Measurements from ENCODE around the gene DNAJC25.
A peak's percentile ranks its signal among the peaks of the same experiment; 100 is the strongest.

Gene DNAJC25

GRCh38 chr9:111644195-111644772, 13.2 kb downstream of the DNAJC25 start:
- TF ChIP-seq GATA3 (IDR thresholded peaks at IDR 0.05; ENCODE audit: low read depth, low read length), result no peak
- no peak for TF ChIP-seq GATA2 (IDR thresholded peaks at IDR 0.05; ENCODE audit: low read depth, low read length)

GRCh38 chr9:111645806-111646205, 14.7 kb downstream of the DNAJC25 start:
- TF ChIP-seq GATA2 (IDR thresholded peaks at IDR 0.05; ENCODE audit: low read depth, low read length), result no peak
- TF ChIP-seq GATA3 (IDR thresholded peaks at IDR 0.05; ENCODE audit: low read depth, low read length), result no peak

- TF ChIP-seq GATA2 (IDR thresholded peaks at IDR 0.05; ENCODE audit: low read depth, low read length) (no peak), GATA3 (IDR thresholded peaks at IDR 0.05; ENCODE audit: low read depth, low read length) (no peak)
These were observed 15.3 kb downstream of the DNAJC25 start for GRCh38 chr9:111646417-111646816.

DNA sequence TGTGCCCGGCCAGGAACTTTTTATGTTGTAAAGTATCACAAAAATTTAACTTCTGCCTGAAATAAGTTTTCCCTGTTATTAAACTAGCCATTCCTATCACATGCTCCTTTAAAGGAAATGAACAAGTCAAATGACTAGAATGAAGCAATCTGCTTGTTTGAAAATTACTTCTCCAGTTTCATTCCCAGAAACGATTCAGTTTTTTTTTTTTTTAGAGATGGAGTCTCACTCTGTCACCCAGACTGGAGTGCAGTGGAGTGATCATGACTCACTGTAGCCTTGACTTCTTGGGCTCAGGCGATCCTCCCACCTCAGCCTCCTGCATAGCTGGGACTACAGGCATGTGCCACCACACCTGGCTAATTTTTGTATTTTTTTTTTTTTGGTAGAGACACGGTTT, 16.9 kb downstream of the DNAJC25 start:
- TF ChIP-seq GATA2 (IDR thresholded peaks at IDR 0.05; ENCODE audit: low read depth, low read length), result no peak
- TF ChIP-seq GATA3 (IDR thresholded peaks at IDR 0.05; ENCODE audit: low read depth, low read length), result no peak

DNA sequence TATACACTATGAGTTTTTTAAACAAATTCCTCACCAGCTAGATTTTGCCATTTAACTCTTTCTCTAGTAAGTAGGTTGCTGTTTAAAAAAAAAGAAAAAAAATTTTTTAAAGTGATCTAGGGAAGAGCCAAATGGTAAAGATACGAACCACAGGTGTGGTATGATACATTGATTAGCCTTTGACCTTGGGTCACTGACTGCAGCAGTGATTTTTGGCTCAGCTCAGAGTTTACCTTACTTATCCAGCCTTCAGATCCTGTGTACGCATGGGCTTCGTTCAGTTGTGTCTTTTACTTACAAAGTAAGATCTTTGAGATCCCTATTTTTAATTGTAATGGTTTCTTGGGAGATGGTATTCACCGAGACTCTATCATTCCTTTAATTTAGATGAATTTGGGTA, 17.9 kb downstream of the DNAJC25 start:
- TF ChIP-seq GATA3 (IDR thresholded peaks at IDR 0.05; ENCODE audit: low read depth, low read length) (no peak), GATA2 (IDR thresholded peaks at IDR 0.05; ENCODE audit: low read depth, low read length) (no peak)

DNA sequence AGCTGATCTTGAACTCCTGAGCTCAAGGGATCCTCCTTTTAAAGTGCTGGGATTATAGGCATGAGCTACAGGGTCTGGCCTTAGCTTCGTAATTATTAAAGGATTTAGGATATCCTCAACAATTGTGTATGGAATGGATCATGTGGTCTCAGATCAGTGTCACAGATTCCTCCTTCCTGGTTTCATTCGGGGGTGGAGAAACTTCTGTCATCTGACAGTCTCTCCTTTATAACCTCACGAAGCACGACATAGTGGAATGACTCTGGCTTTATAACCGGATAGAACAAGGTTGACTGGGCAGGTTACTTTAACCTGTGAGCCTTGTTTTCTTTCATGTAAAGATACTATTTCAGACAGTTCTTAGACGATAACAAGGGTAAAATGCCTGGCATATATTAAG, 25.9 kb downstream of the DNAJC25 start:
- TF ChIP-seq GATA2 (IDR thresholded peaks at IDR 0.05; ENCODE audit: low read depth, low read length), result no peak
- TF ChIP-seq GATA3 (IDR thresholded peaks at IDR 0.05; ENCODE audit: low read depth, low read length), result no peak

- no peak for TF ChIP-seq GATA3 (IDR thresholded peaks at IDR 0.05; ENCODE audit: low read depth, low read length)
- no peak for TF ChIP-seq GATA2 (IDR thresholded peaks at IDR 0.05; ENCODE audit: low read depth, low read length)
These were observed 27.8 kb downstream of the DNAJC25 start for GRCh38 chr9:111658943-111659342.

- TF ChIP-seq GATA2 (IDR thresholded peaks at IDR 0.05; ENCODE audit: low read depth, low read length) (no peak), GATA3 (IDR thresholded peaks at IDR 0.05; ENCODE audit: low read depth, low read length) (no peak)
These were observed 28.6 kb downstream of the DNAJC25 start for GRCh38 chr9:111659691-111660090.

DNA sequence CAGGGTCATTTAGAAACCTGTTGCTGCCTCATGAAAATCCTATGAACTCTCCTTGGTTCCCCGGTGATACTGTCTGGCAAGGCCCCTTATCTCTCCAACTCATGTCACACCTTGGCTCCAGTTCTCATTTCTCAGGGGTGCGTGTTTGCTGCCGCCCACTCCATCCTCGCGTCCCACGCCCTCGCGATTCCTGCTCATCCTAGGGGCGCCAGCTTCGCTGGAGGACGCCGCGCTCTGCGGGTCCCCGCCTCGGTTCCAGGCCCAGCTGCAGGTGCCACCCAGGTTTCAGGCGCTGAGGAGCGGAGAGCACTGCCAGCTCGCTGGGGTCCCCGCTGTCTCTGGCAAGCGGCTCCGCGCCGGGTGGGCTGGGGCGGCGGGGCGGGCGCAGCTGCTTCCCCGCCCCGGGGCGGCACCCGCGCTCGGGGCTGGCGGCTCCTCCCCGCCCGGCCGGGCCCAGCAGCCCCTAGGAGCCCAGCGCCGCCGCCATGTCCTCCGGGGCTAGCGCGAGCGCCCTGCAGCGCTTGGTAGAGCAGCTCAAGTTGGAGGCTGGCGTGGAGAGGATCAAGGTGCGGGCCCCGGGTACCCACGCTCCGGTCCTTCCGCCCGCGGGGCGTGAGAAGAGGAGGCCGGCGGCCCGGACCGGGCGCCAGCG, 30.1 kb downstream of the DNAJC25 start, which contains the start of gene GNG10:
Gene GNG10, plus strand, starts transcription at position 456 of the 652 bp plus-strand sequence. Its CDS starts 30 bp downstream, at position 486.
- TF ChIP-seq GATA2 (IDR thresholded peaks at IDR 0.05; ENCODE audit: low read depth, low read length) (peak; percentile 36), GATA3 (IDR thresholded peaks at IDR 0.05; ENCODE audit: low read depth, low read length) (no peak)

DNA sequence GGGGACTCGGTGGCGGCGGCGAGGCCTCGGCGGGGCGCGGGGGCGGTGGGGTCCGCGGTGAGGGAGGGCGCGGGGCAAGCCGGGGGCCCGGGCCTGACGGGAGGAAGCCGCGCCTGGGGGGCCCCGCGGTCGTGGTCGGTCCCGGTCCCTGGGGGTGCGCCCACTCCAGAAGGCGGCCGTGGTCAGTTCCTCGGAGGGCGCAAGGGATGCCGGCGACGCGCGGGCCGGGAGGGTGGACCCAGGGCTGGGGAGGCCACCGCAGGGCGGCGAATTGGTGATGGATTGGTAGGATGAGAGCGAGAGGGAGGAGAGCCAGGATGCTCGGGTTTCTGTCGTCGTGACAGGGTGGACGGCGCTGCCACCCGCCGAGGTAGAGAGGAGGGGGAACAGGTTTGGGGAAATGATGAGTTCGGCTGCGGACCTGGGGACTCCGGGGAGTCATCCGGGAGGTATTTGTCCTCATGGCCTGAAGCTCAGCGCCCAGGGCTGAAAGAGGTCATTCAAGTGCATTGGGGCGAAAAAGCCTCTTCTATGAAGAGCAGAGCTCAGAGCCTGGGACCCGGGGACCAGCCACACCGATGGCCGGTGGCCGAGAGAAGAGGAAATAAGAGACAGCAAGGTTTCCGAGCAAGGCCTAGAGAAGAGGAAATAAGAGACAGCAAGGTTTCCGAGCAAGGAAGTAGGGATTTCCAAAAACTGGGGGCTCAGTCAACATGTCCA, 30.8 kb downstream of the DNAJC25 start:
- TF ChIP-seq GATA2 (IDR thresholded peaks at IDR 0.05; ENCODE audit: low read depth, low read length), result no peak
- no peak for TF ChIP-seq GATA3 (IDR thresholded peaks at IDR 0.05; ENCODE audit: low read depth, low read length)

DNA sequence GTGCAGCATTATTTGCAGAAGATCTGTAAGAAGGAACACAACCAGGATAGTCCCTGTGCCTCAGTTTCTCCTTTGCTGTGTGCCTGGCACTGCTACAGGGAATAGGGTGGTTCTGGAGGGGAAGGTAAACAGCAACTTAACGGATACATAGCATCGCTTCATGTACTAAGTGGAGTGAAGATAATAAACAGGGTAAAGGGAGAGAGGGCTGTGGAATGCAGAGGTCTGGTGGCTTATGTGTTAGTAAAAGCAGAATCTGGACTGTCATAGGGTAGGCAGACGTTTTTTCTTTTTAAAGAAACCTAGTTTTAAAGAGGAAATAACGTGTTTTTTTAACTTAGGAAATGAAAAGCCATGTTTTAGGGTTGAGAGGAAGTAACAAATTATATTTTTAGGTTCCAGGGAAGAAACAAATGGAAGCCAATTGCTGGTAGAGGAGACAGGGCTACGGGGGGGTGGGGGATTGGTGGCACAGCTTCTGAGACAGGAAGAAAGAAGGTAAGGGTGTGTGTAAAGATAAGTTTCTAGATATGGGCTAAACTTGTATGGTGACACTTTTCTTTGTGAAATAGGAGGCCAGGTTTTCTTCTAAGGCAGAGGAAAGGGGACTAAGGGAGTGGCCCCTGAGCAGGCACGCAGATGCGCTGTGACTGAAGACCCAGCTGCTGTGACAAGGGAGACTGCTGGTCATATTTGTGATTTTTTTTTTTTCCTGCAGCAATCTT, 31.6 kb downstream of the DNAJC25 start:
- TF ChIP-seq GATA2 (IDR thresholded peaks at IDR 0.05; ENCODE audit: low read depth, low read length), result no peak
- TF ChIP-seq GATA3 (IDR thresholded peaks at IDR 0.05; ENCODE audit: low read depth, low read length), result no peak

DNA sequence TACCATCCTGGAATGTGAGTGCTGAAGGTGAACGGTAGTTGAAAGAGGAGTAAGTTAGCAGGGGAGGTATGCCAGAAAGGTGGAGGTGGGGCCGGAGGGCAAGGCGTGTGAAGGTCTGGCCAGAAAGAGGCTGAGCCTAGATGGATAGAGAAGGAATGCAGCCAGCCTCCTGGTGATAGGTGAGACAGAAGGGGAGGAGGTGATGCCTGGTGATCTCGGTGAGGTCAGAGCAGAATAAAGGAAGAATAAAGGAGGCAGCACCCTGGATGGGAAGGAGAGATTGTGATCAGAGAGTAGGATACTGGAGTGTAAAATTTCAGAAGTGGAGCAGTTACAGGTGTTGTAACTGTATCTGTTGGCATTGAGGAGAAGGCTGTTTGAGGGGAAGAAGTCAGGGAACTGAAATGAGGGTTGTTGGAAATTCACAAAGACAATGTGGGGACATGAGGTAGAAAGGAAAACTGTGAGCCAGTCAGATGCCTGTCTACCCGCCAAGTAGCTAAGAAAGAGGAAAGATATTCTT, 32.2 kb downstream of the DNAJC25 start:
- no peak for TF ChIP-seq GATA3 (IDR thresholded peaks at IDR 0.05; ENCODE audit: low read depth, low read length)
- TF ChIP-seq GATA2 (IDR thresholded peaks at IDR 0.05; ENCODE audit: low read depth, low read length), result no peak

GRCh38 chr9:111668026-111668573, 37.0 kb downstream of the DNAJC25 start:
- no peak for TF ChIP-seq GATA3 (IDR thresholded peaks at IDR 0.05; ENCODE audit: low read depth, low read length)
- no peak for TF ChIP-seq GATA2 (IDR thresholded peaks at IDR 0.05; ENCODE audit: low read depth, low read length)

GRCh38 chr9:111674319-111674718, 43.2 kb downstream of the DNAJC25 start:
- TF ChIP-seq GATA3 (IDR thresholded peaks at IDR 0.05; ENCODE audit: low read depth, low read length) (no peak), GATA2 (IDR thresholded peaks at IDR 0.05; ENCODE audit: low read depth, low read length) (no peak)

All from SH-SY5Y (cell line).